A172 (cell line): ENCODE data around the gene CAPN8. TPM values are rescaled to one million over a fixed set of nuclear protein-coding genes. Genes with fewer than 3 reads are reported as not detected.
A peak's percentile ranks its signal among the peaks of the same experiment; 100 is the strongest.
"Not testable (repeated sequence)": the region's sequence is repeated elsewhere in the genome, so short reads cannot be mapped to it uniquely, and the experiment has no call there.

ENCODE experiments used
- DNase-seq: peaks from one replicate; pipeline ENCODE4 v3.0.0-alpha.2; 2015; ENCODE audit warnings: low spot score
- total RNA-seq: library from RNA; depleted of rRNA; stranded (reverse); fragments of >200 nt; shearing (Covaris generic); gene quantifications from 2 replicates; pipeline ENCODE4 v1.2.3, GENCODE V29; 2014

The CAPN8 gene
- total RNA-seq, 1 experiment from 2014 or later, result not detected

GRCh38 chr1:223525957-223526356, 139.5 kb downstream of the CAPN8 start:
- no peak for DNase-seq

- no peak for DNase-seq
Observed at GRCh38 chr1:223525546-223525945, 140.0 kb downstream of the CAPN8 start.

- DNase-seq, result no peak
Observed at GRCh38 chr1:223524930-223525451, 140.5 kb downstream of the CAPN8 start.

- DNase-seq, result no peak
Observed at GRCh38 chr1:223521150-223521549, 144.4 kb downstream of the CAPN8 start.

- no peak for DNase-seq
Observed at GRCh38 chr1:223520200-223520599, 145.3 kb downstream of the CAPN8 start.

- DNase-seq, result no peak
Observed at GRCh38 chr1:223519116-223519515, 146.4 kb downstream of the CAPN8 start.

- not testable (repeated sequence) for DNase-seq
Observed at GRCh38 chr1:223518553-223518952, 146.9 kb downstream of the CAPN8 start.

- DNase-seq, result no peak
Observed at GRCh38 chr1:223515926-223516325, 149.6 kb downstream of the CAPN8 start.

GRCh38 chr1:223515421-223515820, 150.1 kb downstream of the CAPN8 start:
- no peak for DNase-seq

- DNase-seq, result no peak
Observed at GRCh38 chr1:223514644-223515043, 150.9 kb downstream of the CAPN8 start.

- no peak for DNase-seq
Observed at GRCh38 chr1:223513309-223513708, 152.2 kb downstream of the CAPN8 start.

- no peak for DNase-seq
Observed at GRCh38 chr1:223512057-223512456, 153.4 kb downstream of the CAPN8 start.

- no peak for DNase-seq
Observed at GRCh38 chr1:223508796-223509195, 156.7 kb downstream of the CAPN8 start.

- DNase-seq, result peak; percentile 95
Observed at GRCh38 chr1:223504741-223505140, 160.8 kb downstream of the CAPN8 start.

GRCh38 chr1:223503348-223503747, 162.2 kb downstream of the CAPN8 start:
- no peak for DNase-seq

- DNase-seq, result peak; percentile 93
Observed at GRCh38 chr1:223500560-223501425, 164.7 kb downstream of the CAPN8 start.

GRCh38 chr1:223496883-223497282, 168.6 kb downstream of the CAPN8 start:
- no peak for DNase-seq

GRCh38 chr1:223494926-223495645, 170.4 kb downstream of the CAPN8 start:
- no peak for DNase-seq

- DNase-seq, result peak; percentile 8
Observed at GRCh38 chr1:223492044-223492443, 173.5 kb downstream of the CAPN8 start.
